ENCODE measurements around the gene IPCEF1.
"Not testable (repeated sequence)": the region's sequence is repeated elsewhere in the genome, so short reads cannot be mapped to it uniquely, and the experiment has no call there.

The IPCEF1 gene

GRCh38 chr6:154329350-154330170 lies 27.0 kb downstream of the IPCEF1 start:
- DNase-seq, result no peak

GRCh38 chr6:154327313-154327712 lies 29.3 kb downstream of the IPCEF1 start:
- not testable (repeated sequence) for DNase-seq

- no peak for DNase-seq
Measured at GRCh38 chr6:154325142-154325541, 31.5 kb downstream of the IPCEF1 start.

DNA sequence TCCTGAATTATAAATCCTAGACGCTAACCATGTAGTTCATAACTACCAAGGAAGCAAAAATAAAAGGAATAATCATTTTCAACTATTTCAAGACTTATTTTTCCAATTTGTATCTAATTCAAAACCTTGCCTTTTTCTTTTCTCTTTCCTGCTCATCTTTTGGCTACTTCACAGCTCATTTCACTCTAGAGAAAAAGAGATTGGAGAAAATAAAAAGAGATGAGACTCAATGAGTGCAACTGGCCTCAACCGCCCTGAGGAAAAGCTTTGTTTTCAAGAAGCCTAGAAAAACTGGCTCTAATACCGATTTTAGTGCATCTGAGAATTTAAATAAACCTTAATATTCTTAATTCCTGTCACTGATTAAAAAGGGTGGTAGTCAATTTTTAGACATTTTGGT lies 36.4 kb downstream of the IPCEF1 start:
- no peak for DNase-seq

GRCh38 chr6:154319231-154319858 lies 37.3 kb downstream of the IPCEF1 start:
- DNase-seq, result no peak

DNA sequence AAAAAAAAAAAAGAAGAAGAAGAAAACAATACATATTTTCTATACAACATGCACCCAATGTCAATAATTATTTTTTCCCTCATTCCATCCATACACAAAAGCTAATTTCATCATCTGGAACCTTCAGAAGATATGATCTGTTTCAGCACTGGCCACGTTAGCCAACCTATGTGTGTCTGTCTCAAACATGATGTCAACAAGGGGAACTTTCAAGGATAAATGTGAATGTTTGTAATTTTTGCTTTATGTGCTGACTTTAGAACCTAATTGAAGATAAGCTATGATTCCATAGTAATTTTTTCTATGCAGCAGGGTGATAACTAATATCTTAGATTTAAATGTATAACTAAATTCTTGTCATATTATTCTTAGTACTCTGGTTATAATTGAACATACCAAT lies 37.9 kb downstream of the IPCEF1 start:
- DNase-seq, result no peak

DNA sequence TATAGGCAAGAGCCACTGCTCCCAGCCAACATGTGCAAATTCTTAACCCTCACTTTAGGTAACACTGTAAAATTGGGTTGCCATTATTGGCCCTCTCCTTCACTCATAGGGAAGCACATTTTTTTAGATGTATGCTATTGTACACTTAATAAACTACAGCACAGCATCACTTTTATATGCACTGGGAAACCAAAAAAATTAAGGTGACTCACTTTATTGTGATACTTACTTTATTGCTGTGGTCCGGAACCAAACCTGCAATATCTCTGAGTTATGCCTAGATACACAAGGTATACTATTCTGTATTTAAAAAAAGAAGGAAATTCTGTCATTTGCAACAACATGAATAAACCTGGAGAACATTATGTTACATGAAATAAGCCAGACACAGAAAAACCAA lies 40.5 kb downstream of the IPCEF1 start:
- DNase-seq, result no peak

DNA sequence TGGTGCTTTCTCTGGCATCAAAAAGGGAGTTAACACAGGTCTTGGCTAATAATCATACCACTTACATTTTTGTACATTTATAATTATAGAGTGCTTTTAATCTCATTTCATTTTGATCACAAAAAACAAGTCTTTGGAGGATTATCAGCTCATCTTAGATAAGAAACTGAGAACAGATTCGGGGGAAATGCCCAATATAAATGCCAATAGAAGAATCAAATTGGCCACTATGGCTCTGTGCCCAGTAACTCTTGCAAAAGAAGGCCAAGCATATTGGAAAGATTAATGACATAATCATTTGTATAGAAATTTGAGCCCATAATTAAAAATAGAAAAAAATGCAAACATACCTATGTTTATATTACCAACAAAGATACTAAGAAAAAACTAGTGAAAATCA lies 42.5 kb downstream of the IPCEF1 start:
- no peak for DNase-seq

DNA sequence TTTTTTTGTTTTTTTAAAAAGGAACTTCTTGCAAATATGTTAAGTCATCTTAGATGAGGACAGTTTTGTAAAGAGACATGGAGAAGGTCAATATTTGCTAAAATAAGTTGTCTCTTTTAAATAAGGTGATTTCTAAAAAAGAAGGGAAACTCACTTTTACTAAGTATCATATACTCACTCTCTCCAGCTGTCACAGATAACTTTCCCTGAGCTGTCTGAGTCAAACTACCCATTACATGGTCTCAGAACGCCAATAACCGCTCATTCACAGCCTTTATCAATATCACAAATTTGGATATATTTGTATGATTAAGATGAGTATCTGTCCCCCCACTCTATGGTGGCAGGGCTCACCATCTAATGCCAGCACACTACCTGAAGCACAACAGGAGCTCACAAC lies 47.6 kb downstream of the IPCEF1 start:
- no peak for DNase-seq

- no peak for DNase-seq
Measured at GRCh38 chr6:154307696-154308425, 48.7 kb downstream of the IPCEF1 start.

DNA sequence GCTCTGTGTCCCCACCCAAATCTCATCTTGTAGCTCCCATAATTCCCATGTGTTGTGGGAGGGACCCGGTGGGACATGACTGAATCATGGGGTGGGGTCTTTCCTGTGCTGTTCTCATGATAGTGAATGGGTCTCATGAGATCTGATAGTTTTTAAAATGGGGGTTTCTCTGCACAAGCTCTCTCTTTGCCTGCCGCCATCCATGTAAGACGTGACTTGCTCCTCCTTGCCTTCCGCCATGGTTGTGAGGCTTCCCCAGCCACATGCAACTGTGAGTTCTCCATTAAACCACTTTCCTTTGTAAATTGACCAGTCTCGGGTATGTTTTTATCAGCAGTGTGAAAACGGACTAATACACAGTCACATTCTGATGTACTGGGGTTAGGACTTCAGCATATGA lies 49.5 kb downstream of the IPCEF1 start:
- DNase-seq, result not testable (repeated sequence)

DNA sequence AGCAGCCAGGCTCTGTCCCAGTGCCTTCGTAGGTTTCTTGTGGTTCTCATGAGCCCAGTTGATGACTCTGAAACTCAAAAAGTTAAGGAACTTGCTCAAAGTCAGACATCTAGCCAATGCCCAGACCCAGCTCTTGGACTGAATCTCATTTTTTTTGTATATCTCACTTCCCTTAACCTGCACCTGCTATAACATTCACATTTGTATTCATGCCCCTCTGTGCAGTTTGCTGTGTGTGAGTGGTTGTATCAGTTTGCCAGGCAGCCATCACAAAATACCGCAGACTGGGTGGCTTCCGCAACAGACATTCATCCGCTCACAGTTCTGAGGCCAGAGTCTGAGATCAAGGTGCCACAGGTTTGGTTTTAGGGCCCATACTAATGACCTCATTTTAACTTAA lies 49.9 kb downstream of the IPCEF1 start:
- no peak for DNase-seq

DNA sequence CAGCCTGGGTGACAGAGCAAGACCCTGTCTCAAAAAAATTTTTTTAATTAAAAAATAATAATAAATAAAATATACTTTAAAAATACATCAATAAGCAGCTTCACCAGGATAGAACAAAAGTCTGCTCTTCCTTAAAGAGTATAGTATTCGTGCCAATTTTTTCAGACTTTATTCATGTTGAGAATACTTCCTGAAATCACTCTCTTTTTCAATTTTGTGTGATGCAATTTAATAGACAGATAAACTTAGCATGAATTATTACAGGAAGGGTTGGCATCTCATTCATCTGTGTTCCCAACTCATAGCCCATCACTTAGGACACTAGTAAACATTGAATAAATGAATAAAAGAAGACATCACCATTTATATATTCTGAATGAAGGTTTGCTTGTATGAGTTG lies 52.4 kb downstream of the IPCEF1 start:
- DNase-seq, result no peak

GRCh38 chr6:154303642-154304041 lies 53.0 kb downstream of the IPCEF1 start:
- DNase-seq, result not testable (repeated sequence)

DNA sequence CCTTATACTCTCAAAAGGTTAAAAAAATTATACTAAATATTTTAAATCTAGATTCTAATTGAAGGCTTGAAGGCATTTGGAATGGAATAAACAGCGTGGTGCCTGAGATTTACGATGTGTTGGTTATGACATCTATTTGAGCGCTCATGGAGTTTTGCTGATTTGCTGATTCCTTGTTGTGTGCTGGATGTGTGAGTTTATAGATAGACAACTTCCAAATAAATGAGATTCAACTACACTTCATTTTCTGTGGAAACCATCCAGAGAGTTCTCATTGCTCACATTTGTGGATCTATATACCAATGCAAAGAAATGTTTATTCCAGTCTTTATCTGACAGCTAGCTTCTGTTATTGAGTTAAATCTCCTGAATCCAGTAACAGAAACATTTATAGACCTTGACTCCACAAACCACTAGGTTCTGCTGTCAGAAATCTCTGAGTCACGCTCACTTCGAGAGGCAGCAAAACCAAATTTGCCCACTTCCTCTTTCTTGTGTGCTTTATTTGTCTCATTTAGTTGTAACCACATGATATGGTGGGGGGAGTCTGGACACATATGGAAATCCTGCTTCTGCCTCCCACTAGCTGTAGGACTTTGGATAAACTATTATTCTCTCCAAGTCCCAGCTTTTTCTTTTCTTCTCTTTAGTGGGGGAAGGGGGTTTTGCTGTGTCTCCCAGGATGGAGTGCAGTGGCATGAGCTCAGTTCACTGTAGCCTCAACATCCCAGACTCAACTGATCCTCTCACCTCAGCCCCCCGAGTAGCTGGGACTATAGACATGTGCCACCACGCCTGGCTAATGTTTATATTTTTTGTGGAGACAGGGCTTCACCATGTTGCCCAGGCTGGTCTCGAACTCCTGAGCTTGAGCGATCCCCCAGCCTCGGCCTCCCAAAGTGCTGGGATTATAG lies 54.5 kb downstream of the IPCEF1 start:
- DNase-seq, result no peak

- DNase-seq, result no peak
Measured at GRCh38 chr6:154301086-154301625, 55.4 kb downstream of the IPCEF1 start.

- DNase-seq, result no peak
Measured at GRCh38 chr6:154298297-154298696, 58.3 kb downstream of the IPCEF1 start.

- DNase-seq, result no peak
Measured at GRCh38 chr6:154297721-154298120, 58.9 kb downstream of the IPCEF1 start.

DNA sequence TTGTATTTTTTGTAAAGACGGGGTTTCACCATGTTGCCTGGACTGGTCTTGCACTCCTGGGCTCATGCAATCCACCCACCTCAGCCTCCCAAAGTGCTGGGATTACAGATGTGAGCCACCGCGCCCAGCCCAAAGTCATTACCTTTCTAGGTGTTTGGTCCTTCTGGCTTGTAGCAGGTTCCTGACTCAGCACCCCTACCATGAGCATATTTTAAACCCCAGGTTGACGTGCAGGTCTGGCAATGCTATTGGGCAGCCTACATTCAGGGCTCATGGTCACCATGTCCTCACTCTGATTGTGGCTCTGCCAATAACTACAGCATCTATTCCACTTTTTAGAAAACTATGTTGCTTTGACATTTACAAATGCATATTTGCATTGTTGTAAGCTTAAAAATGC lies 59.4 kb downstream of the IPCEF1 start:
- DNase-seq, result no peak

GRCh38 chr6:154295733-154296132 lies 60.9 kb downstream of the IPCEF1 start:
- DNase-seq, result no peak

GRCh38 chr6:154292855-154293519 lies 63.6 kb downstream of the IPCEF1 start:
- DNase-seq, result no peak

DNA sequence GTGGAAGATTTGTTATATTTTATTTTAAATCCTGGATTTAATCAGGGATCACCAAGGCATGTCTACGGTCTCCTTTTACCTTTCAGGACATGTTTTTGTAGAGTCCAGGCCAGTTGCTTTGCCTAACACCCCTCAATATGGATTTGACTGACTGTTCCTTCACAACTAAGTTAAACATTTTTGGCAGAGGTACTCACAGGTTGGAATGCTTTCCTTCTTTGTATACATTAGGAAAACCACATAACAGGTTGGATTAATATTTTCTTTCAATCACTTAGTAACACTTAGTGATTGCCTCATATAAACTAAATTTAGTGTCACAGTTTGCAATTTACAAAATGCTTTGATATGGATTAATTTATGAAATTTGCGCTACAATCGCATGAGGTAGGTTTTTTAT lies 64.5 kb downstream of the IPCEF1 start:
- no peak for DNase-seq

Measured in DMS79 treated with DMSO at 0.1 percent for 48 hours (cell line).